ENCODE results near the gene MAP1B. TPM values are rescaled to one million over a fixed set of nuclear protein-coding genes. Genes with fewer than 3 reads are reported as not detected.

MAP1B gene
- total and polyA plus RNA-seq, 9 of the 15 experiments (the other 6 are each of a cell fraction or from before 2014, with no cell fraction given) = 5.2 to 66.1 (median 17.3) TPM

- TF ChIP-seq TSHZ1 (CRISPR knock-in tag; IDR thresholded peaks at IDR 0.05) = no peak
- peak; percentile 81 for TF ChIP-seq TAL1 (IDR thresholded peaks at IDR 0.05)
- TF ChIP-seq STAG1 (CRISPR knock-in tag; IDR thresholded peaks at IDR 0.05; ENCODE audit: borderline replicate concordance) = no peak
- no peak for TF ChIP-seq TBP (optimal IDR thresholded peaks at IDR 0.05; ENCODE audit: low read depth, low read length)
- peak; percentile 81 for TF ChIP-seq MAFF (IDR thresholded peaks at IDR 0.05; ENCODE audit: low read length)
- TF ChIP-seq ZFP1 (CRISPR knock-in tag; IDR thresholded peaks at IDR 0.05) = no peak
- TF ChIP-seq SMC3 (conservative IDR thresholded peaks at IDR 0.05; ENCODE audit: insufficient read depth, low read depth, low read length) = no peak
- TF ChIP-seq CUX1 (CRISPR knock-in tag; IDR thresholded peaks at IDR 0.05) = no peak
- TF ChIP-seq NFRKB (IDR thresholded peaks at IDR 0.05; ENCODE audit: low read depth) = no peak; the same call in 1 of the 2 replicates
- TF ChIP-seq SAP30 (IDR thresholded peaks at IDR 0.05; ENCODE audit: borderline replicate concordance, insufficient read depth, low read depth, low read length, poor library complexity, severe bottlenecking) = no peak
- no peak for TF ChIP-seq ZNF41 (CRISPR knock-in tag; conservative IDR thresholded peaks at IDR 0.05)
- TF ChIP-seq PKNOX1 (IDR thresholded peaks at IDR 0.05) = peak; percentile 37; the same call in 1 of the 2 replicates
- peak; percentile 90 for TF ChIP-seq JUN (IDR thresholded peaks at IDR 0.05; ENCODE audit: borderline replicate concordance, low read depth, low read length)
- TF ChIP-seq JUN (CRISPR knock-in tag; IDR thresholded peaks at IDR 0.05; ENCODE audit: borderline replicate concordance) = no peak
- no peak for TF ChIP-seq PPARD (CRISPR knock-in tag; IDR thresholded peaks at IDR 0.05)
- TF ChIP-seq PURB (CRISPR knock-in tag; IDR thresholded peaks at IDR 0.05; ENCODE audit: low read depth) = no peak
Observed at GRCh38 chr5:72234265-72234700, 127.0 kb downstream of the MAP1B start (continued).

Measured in K562 (cell line).